Stimulated activated CD4-positive, alpha-beta T cell treated with anti-CD3 and anti-CD28 coated beads, Interleukin-4, amount 100 ng/mL, for 4 hours (primary cell): ENCODE results near the gene HGS.

Experiments
- DNase-seq, 2 experiments: peaks; one replicate each; pipeline ENCODE4 v3.0.0-alpha.2; 2020

Gene HGS

GRCh38 chr17:81686614-81687013 lies 2.8 kb downstream of the HGS start:
- no peak for DNase-seq

DNA sequence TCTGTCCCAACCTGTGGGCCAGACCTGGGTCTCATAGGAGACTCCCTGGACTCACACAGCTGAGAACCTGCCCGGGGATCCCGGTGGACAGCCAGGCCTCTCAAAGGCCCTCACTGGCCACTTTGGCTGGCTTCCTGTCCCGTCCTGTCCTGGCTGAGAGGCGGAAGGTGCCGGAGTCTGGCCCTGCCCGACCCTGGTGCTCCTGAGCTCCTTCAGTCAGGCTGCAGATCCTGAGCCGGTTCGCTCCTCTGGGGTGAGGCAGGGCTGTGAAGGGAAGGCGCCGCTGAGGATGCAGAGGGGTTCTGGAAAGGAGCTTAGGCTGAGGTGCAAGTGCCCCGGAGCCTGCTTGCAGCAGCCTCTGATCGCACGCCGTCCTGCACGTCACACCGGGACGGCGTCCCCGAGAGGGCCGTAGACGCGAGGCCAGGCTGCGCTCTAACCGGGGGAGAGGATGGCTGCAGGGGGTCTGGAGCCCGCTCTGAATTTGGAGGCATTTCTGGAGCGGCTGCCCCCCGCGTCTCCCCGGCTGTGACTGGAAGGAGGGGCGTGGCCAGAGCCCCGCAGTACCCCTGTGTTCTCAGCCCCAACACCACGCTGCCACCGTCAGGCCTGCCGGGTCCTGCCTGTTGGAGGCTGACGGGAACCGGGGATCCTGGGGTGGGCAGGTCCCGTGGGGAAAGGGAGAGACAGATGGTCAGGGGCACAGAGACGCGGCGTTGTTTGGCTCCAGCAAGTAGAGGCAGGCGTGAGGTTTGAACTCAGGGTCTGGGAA lies 4.1 kb downstream of the HGS start:
- DNase-seq = no peak

- DNase-seq = no peak
These were observed 4.8 kb downstream of the HGS start for GRCh38 chr17:81688616-81689015.

- no peak for DNase-seq
These were observed 6.3 kb downstream of the HGS start for GRCh38 chr17:81690066-81690465.

- no peak for DNase-seq
These were observed 6.7 kb downstream of the HGS start for GRCh38 chr17:81690549-81690948.

DNA sequence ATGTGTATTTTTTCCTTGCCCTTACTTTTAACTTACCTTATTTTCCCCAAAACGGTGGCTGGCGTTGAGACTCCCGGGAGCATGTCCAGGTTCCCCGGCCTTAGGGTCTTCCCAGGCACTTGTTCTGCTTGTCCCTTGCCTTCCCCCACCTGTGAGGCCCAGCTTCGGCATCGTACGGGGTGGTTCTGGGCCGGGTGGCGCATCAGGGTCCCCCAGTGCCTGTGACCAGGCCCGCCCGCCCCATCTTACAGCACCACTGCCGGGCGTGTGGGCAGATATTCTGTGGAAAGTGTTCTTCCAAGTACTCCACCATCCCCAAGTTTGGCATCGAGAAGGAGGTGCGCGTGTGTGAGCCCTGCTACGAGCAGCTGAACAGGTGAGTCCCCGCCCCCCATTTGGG lies 7.4 kb downstream of the HGS start:
- no peak for DNase-seq

DNA sequence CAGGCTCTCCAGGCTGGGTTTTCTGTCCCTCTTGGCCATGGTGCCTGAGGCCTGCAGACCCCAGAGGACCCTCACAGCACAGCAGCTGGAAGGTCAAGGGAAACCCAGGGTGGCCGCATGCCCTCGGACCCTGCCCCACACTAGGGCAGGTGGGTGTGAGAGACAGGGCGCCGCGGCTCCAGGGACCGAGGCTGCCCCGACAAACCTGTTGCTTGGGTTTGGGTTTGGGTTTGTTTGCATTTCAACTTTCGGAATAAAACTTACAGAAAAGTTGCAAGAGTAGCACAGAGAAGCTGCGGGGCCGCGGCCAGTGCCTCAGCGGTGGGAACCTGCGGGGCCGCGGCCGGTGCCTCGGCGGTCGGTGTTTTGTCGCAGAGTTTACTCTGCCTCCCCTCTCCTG lies 7.8 kb downstream of the HGS start:
- no peak for DNase-seq

DNA sequence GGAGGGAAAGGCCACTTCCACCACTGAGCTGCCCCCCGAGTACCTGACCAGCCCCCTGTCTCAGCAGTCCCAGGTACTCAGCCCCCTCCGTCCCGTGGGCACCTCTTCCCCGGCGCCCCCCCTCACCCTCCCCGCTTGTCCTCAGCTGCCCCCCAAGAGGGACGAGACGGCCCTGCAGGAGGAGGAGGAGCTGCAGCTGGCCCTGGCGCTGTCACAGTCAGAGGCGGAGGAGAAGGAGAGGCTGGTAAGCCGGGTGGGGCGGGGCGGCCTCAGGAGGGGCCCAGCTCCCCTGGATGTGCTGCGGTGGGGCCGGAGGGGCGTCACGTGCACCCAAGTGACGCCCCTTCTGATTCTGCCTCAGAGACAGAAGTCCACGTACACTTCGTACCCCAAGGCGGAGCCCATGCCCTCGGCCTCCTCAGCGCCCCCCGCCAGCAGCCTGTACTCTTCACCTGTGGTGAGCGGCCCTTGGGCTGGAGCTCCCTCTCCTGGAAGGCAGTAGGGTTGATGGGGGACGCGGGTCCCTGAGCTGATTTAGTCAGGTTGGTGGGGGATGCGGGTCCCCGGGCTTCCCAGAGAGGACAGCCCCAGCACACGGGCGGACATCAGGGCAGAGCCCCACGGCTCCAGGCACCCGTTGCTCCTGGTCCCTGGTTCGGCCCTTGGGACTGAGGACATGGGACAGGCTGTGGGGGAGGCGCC lies 9.8 kb downstream of the HGS start:
- DNase-seq = no peak

- no peak for DNase-seq
These were observed 11.0 kb downstream of the HGS start for GRCh38 chr17:81694810-81695209.

- no peak for DNase-seq
These were observed 11.4 kb downstream of the HGS start for GRCh38 chr17:81695211-81695610.

DNA sequence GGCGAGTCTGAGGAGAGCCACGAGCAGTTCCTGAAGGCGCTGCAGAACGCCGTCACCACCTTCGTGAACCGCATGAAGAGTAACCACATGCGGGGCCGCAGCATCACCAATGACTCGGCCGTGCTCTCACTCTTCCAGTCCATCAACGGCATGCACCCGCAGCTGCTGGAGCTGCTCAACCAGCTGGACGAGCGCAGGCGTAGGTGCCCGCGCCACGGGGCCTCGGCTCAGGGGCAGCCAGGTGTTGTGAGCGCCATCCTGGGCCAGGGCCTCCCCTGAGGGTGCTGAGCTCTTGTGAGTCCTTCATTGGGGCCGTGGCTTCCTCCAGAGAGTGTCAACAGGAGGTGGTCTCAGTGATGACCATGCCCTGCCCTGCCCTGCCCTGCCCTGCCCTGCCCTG lies 12.0 kb downstream of the HGS start:
- DNase-seq = no peak

DNA sequence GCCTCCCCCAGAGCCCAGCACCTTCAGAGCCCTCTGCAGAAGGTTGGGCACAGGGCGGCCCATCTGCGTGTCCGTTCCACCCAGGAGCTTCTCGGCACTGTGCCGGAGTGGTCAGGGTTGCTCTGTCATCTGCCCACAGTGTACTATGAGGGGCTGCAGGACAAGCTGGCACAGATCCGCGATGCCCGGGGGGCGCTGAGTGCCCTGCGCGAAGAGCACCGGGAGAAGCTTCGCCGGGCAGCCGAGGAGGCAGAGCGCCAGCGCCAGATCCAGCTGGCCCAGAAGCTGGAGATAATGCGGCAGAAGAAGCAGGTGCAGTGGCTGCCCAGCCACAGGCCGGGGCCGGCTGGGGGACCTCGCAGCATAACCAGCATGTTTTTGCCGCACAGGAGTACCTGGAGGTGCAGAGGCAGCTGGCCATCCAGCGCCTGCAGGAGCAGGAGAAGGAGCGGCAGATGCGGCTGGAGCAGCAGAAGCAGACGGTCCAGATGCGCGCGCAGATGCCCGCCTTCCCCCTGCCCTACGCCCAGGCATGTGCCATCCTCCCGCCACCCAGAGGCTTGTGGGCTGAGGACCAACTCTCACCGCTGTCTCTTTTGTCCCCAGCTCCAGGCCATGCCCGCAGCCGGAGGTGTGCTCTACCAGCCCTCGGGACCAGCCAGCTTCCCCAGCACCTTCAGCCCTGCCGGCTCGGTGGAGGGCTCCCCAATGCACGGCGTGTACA lies 12.6 kb downstream of the HGS start:
- no peak for DNase-seq

GRCh38 chr17:81697261-81698044 lies 13.6 kb downstream of the HGS start:
- DNase-seq = no peak

- no peak for DNase-seq
These were observed 16.8 kb downstream of the HGS start for GRCh38 chr17:81700353-81701287.

GRCh38 chr17:81701288-81702071 lies 17.7 kb downstream of the HGS start:
- DNase-seq = no peak

- DNase-seq = peak; percentile 85 to 87
These were observed 19.3 kb downstream of the HGS start, which contains the start of gene MRPL12 for GRCh38 chr17:81702934-81703746. MRPL12 (plus strand) TSS chr17:81703367; CDS start chr17:81703502, 135 bp downstream.

GRCh38 chr17:81703747-81704654 lies 20.2 kb downstream of the HGS start:
- no peak for DNase-seq

DNA sequence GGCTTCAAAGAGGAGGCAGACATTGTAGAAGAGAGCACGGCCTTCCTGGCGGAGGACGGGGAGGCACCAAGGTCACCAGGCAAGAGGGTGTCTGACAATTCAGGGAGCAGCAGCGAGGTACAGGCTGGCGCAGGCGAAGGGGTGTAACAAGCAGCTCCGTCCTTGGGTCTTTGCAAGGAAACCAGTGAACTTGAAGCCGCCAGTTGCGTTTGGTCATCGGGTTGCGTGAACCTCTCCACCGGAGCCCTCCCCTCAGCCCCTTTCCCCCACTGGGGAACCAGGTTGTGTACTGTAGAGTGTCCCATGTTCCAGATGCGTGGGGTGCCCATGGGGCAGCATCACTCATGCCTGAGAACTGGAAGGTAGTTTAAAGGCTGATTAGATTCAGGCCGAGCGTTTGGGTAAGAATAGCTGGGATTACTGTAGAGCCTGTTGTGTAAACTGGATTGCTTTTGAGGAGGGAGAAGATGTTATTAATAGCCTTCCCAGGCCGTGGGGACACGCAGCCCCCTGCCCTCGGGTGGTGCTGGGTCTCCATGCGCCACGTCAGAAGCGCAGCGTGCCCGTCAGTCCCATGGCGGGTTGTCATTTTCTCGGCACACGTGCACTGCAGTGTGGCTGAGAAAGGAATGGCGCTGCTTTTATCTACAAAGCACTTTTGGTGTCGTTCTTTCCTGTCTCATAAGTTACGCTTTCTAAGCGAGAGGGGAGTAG lies 21.9 kb downstream of the HGS start:
- DNase-seq = no peak
